Measurements from ENCODE around the gene RBM20.
"Not testable (repeated sequence)": the region's sequence is repeated elsewhere in the genome, so short reads cannot be mapped to it uniquely, and the experiment has no call there.

RBM20 gene

DNA sequence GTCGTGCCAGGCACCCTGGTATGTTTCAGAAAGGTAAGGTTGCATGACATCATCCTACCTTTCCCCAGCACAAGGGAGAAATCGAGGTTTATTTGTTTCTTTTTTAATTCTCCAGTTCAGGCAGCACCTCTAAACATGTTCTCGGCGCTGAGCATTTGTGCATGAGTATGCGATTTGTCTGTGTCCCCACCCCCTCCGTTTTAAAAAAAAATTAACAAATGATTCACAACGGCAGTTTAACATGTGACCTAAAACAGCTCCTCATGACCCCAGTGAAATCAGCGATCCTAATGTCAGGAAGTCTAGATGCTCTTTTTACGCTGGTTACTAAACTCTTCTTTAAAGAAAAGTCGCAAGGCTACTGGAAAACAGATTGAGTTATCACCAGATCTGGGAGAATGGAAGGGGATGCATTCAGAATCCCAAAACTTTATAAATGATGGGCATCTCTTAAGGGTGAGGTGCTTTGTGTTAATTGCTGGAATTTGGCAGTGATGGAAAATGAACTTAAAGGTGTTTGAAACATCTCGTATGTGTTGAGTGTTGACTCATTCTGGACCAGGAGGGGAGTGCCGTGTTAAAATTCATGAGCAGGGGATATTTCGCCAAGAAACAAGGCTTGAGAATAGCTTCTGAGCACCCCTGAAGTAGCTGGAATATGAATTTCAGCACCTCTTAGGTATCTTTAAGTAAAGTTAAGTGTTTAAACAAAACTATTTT, 120.8 kb downstream of the RBM20 start:
- DNase-seq (ENCODE audit: low spot score): no peak

- DNase-seq (ENCODE audit: low spot score): no peak
Measured at GRCh38 chr10:110765513-110766319, 121.6 kb downstream of the RBM20 start.

DNA sequence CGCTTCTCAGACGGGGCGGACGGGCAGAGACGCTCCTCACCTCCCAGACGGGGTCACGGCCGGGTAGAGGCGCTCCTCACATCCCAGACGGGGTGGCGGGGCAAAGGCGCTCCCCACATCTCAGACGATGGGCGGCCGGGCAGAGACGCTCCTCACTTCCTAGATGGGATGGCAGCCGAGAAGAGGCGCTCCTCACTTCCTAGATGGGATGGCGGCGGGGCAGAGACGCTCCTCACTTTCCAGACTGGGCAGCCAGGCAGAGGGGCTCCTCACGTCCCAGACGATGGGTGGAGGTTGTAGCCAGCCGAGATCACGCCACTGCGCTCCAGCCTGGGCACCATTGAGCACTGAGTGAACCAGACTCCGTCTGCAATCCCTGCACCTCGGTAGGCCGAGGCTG, 123.5 kb downstream of the RBM20 start:
- DNase-seq (ENCODE audit: low spot score): not testable (repeated sequence)

GRCh38 chr10:110770243-110770642, 126.1 kb downstream of the RBM20 start:
- no peak for DNase-seq (ENCODE audit: low spot score)

DNA sequence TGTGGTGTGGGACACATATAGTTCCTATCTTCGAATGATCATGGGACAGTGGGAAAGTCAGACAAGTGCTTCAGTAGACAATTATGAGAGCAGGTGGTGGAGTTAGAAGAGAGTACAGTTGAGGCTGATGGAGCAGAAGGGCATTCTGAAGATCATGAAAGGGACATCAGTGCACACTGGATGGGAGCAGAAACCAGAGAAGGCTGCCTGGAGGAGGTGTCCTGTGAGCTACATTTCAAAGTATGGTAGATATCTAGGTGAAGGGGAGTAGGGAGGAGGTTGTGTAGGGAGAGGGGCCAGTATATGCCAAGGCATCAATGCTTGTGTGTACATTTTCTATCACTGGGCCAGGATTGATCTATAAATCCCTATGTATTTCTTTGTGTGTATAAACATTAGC, 127.3 kb downstream of the RBM20 start:
- no peak for DNase-seq (ENCODE audit: low spot score)

DNA sequence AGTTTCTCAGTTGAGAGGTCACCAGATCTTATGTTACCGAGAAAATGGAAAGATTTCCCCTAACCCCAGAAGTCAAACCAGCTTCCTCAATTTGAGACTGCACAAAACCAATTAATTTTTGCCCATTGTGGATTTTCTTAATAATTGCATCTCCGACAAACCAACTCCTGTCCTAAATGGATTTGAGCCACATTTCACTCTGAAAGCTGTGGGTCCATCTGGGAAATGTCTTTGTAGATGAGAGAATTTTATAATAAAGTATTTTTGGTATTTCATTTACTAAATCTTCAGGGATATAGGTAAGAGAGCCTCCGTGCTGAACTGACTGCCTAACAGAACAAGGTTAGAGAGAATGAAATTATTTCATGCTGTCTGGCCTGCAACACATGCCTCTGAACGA, 127.9 kb downstream of the RBM20 start:
- DNase-seq (ENCODE audit: low spot score): no peak

GRCh38 chr10:110772454-110773025, 128.4 kb downstream of the RBM20 start:
- DNase-seq (ENCODE audit: low spot score): no peak

DNA sequence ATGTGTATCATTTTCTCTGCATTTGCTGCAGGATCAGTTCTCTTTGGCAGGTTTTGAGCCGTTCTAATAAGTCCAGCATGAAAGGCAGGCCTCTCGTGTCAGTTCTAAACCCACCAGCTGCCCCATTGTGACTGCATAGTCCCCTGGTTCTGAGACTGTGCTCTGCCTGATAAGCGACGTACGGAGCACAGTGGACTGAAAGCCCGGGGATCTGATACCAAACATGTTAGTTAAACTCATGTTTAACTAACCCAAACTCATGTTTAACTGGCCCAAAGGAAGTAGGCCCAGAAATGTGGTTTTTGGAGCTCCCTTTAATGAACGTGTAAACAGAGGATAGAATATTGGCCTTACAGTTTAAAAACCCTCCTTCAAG, 129.5 kb downstream of the RBM20 start:
- DNase-seq (ENCODE audit: low spot score): no peak

DNA sequence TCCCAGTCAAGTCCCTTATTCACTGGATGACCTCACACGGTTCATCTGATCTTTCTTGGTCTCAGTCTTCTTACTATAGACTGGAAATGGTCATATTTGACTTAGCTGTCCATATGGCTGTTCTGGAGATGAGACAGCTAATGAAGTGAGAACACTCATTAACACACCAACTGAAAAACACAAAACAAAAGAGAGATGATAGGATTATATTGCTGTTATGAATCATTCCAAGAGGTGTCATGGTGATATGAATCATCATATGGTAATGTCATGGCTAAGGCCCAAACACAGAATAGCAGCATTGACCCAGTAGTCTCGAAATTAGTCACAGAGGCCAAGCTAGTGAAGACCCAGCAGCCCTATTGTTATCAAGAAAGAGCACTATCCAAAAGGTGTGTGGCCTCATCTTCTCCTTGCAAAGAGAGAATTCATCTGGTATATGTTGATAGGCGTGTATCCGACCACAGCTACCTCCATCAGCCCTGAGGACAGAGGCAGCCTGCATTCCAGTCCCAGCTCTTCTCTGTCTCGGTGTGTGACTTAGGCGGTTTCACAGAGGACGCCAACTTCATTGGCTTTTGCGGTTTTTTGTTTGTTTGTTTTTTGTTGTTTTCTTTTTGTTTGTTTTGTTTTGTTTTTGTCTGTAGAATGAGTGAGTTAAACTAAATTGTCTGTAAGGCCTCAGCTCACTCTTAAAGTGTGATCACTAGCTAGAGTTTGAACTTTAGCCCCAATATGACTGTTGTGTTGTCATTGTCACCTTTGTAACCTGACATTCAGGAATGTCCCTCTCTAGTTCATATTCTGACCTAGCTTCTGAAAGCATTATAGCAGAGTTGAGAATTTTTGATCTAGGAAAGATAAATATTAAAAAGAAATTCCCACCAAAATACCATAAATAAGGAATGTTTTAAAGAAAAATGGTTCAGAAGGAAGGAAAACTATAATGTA, 130.2 kb downstream of the RBM20 start:
- no peak for DNase-seq (ENCODE audit: low spot score)

GRCh38 chr10:110775020-110775375, 130.9 kb downstream of the RBM20 start:
- no peak for DNase-seq (ENCODE audit: low spot score)

DNA sequence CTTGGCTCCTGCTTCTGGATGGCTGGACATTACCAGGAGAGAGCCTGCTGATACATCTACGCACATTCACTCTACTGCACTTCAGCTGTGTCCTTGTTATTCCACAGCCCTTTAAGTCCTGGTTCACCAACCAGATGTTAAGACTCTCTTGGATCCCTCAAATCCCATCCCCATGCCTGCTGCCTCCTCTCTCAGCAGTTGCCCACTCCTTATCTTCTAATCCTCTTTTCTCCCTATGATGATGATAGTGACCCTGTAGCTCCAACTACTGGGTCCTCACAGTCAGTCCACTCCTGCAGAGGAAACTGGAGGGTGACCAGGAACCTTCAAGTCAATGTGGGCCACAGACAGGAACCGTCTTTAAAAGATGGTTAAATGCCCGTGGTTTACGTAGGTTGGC, 131.3 kb downstream of the RBM20 start:
- DNase-seq (ENCODE audit: low spot score): no peak

GRCh38 chr10:110777017-110777416, 132.9 kb downstream of the RBM20 start:
- DNase-seq (ENCODE audit: low spot score): no peak

DNA sequence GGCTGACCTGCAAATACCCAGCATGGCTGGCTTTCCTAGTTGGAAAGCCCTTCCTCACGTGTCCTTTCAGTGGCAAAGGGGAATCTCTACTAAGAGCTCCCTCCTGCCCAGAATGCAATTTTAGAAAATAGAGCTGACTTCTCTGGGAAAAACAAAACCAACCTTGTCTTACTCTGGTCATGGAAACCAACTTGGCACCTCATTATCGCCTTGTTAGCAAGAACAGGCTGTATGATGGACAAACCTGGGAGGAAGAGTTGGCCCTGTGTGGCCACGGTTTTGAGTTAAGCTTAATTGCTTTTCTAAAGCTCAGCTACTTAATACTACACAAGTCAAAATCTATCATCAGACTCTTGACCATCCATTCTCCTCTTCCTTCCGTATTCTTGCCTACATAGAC, 133.5 kb downstream of the RBM20 start:
- DNase-seq (ENCODE audit: low spot score): no peak

- DNase-seq (ENCODE audit: low spot score): no peak
Measured at GRCh38 chr10:110778211-110778610, 134.1 kb downstream of the RBM20 start.

GRCh38 chr10:110779489-110779888, 135.4 kb downstream of the RBM20 start:
- DNase-seq (ENCODE audit: low spot score): no peak

DNA sequence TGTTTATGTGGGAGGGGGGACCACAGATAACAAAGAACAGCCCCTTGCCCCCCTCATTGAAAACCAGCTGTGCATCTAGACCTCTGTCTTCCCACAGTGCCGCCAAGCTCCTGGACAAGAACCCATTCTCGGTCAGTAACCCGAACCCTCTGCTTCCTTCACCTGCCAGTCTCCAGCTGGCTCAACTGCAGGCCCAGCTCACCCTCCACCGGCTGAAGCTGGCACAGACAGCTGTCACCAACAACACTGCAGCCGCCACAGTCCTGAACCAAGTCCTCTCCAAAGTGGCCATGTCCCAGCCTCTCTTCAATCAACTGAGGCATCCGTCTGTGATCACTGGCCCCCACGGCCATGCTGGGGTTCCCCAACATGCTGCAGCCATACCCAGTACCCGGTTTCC, 136.6 kb downstream of the RBM20 start:
- DNase-seq (ENCODE audit: low spot score): no peak

DNA sequence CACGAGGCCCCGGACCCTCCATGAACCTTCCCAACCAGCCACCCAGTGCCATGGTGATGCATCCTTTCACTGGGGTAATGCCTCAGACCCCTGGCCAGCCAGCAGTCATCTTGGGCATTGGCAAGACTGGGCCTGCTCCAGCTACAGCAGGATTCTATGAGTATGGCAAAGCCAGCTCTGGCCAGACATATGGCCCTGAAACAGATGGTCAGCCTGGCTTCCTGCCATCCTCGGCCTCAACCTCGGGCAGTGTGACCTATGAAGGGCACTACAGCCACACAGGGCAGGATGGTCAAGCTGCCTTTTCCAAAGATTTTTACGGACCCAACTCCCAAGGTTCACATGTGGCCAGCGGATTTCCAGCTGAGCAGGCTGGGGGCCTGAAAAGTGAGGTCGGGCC, 137.0 kb downstream of the RBM20 start:
- DNase-seq (ENCODE audit: low spot score): no peak

GRCh38 chr10:110782616-110783015, 138.5 kb downstream of the RBM20 start:
- no peak for DNase-seq (ENCODE audit: low spot score)

DNA sequence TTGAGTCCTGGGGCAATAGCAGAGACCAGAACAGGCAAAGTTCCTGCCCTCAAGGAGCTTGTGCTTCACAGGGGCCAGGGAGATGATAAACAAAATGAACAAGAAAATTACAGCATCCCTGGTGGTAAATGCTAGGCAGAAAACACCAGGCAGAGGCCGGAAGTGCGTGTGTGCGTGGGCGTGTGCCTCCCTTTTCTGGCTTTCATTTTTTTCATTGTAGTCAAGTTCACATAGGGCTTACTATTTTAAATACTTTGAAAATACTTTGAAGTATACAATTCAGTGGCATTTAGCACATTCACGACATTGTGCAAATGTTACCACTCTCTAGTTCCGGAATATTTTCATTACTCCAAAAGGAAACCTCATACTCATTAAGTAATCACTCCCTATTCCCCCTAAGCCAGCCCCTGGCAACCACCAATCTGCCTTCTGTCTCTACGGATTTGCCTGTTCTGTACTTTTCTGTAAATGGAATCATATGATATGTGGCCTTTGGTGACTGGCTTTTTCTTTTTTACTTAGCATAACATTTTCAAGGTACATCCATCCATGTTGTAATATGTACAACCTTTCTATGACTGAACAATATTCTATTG, 139.5 kb downstream of the RBM20 start:
- DNase-seq (ENCODE audit: low spot score): no peak

GRCh38 chr10:110784198-110784597, 140.1 kb downstream of the RBM20 start:
- no peak for DNase-seq (ENCODE audit: low spot score)

- no peak for DNase-seq (ENCODE audit: low spot score)
Measured at GRCh38 chr10:110786172-110786571, 142.0 kb downstream of the RBM20 start.
